K562 (cell line): Measurements from ENCODE around the gene SLC1A7. TPM values are rescaled to one million over a fixed set of nuclear protein-coding genes. Genes with fewer than 3 reads are reported as not detected.

Experiments used
- ATAC-seq: fragments of 200-7000 bp; cut with Tn5 transposase; 3 replicates; pipeline ENCODE4 v1.9.1; 2020; ENCODE audit warnings: moderate library complexity
- BruUV-seq: library from RNA; stranded (reverse); fragments of 400-500 nt; replicated peaks from 2 replicates; lab custom pipeline; 2021; lab: Mats Ljungman, UMichigan
- CTCF ChIA-PET: fragments of 300-600 bp; formaldehyde crosslinking; extraction: SDS; loops from one replicate; lab custom pipeline; 2021; ENCODE audit warnings: low intra/inter-chr PET ratio; lab: Yijun Ruan, JAX
- POLR2A ChIA-PET: fragments of 300-600, 350-650 bp; sonication (Branson Sonifier 250); formaldehyde crosslinking; extraction: SDS; loops from one replicate; lab custom pipeline; 2021; ENCODE audit warnings: antibody characterized with exemption, inconsistent platforms; lab: Yijun Ruan, JAX
- DNase-seq, 4 experiments: peaks; one replicate each; pipeline versions ENCODE4 v3.0.0 to v3.0.0-alpha.2; 2011 to 2018; ENCODE audit warnings: low spot score in 3 of 4, mixed read lengths in 3 of 4; ENCODE audit errors: extremely low read depth in 1 of 4
- FAIRE-seq: peaks from 2 replicates; lab custom pipeline; 2011; peaks lifted over from hg19 to GRCh38; lab: Jason Lieb, UNC
- H2AFZ ChIP-seq: 2 replicates; pipeline ENCODE4 v1.6.0; 2011; ENCODE audit warnings: low read depth, low read length, control low read depth, inconsistent platforms
- H3K27ac ChIP-seq: fragments of 200-600 bp; 3 replicates; pipeline ENCODE4 v1.8.0; 2011; ENCODE audit warnings: low read depth, mild to moderate bottlenecking, control low read depth, inconsistent platforms, low read length, moderate library complexity, mixed read lengths; ENCODE audit errors: extremely low read depth
- H3K27me3 ChIP-seq, 2 experiments: fragments of 300-600 bp in 1 of 2; 2 replicates in 1 of 2; 3 replicates in 1 of 2; pipeline versions ENCODE4 v1.6.0 to v1.8.0; 2011; ENCODE audit warnings: inconsistent platforms in 2 of 2, low read length in 2 of 2, mild to moderate bottlenecking in 1 of 2, mixed read lengths in 1 of 2, moderate library complexity in 1 of 2; ENCODE audit not compliant: control insufficient read depth in 2 of 2, insufficient read depth in 2 of 2
- H3K36me3 ChIP-seq: fragments of 300-600 bp; 3 replicates; pipeline ENCODE4 v1.8.0; 2011; ENCODE audit warnings: mild to moderate bottlenecking, low read length, inconsistent platforms; ENCODE audit not compliant: control insufficient read depth, insufficient read depth
- H3K4me1 ChIP-seq, 2 experiments: fragments of 200-600 bp in 1 of 2; replicated peaks in 1 of 2; 2 replicates in 1 of 2; 3 replicates in 1 of 2; pipeline versions ENCODE4 v1.5.1 to v1.8.0; 2011; ENCODE audit warnings: inconsistent platforms in 2 of 2, low read length in 2 of 2, mild to moderate bottlenecking in 1 of 2, mixed read lengths in 1 of 2, moderate library complexity in 1 of 2; ENCODE audit not compliant: control insufficient read depth in 2 of 2, insufficient read depth in 2 of 2
- H3K4me2 ChIP-seq: 2 replicates; pipeline ENCODE4 v1.6.1; 2011; ENCODE audit warnings: low read length, control low read depth, inconsistent platforms, mixed read lengths; ENCODE audit not compliant: insufficient read depth
- H3K4me3 ChIP-seq: fragments of 200-600 bp; sonication (generic), shearing (Covaris generic); 2 replicates; pipeline ENCODE4 v1.5.1; 2016; ENCODE audit warnings: control low read depth, inconsistent platforms
- H3K79me2 ChIP-seq: fragments of 200-600 bp; 3 replicates; pipeline ENCODE4 v1.8.0; 2011; ENCODE audit warnings: low read length, inconsistent platforms; ENCODE audit not compliant: control insufficient read depth, insufficient read depth
- H3K9ac ChIP-seq, 2 experiments: 2 replicates each; pipeline versions ENCODE4 v1.6.0 to v1.6.1; 2011; ENCODE audit warnings: low read depth in 2 of 2, low read length in 2 of 2, control low read depth in 1 of 2, inconsistent platforms in 1 of 2, mild to moderate bottlenecking in 1 of 2, mixed read lengths in 1 of 2; ENCODE audit not compliant: insufficient read depth in 1 of 2
- H3K9me1 ChIP-seq: one replicate; pipeline ENCODE4 v1.6.0; 2011; ENCODE audit warnings: inconsistent platforms, mild to moderate bottlenecking, low read length, moderate library complexity; ENCODE audit not compliant: control insufficient read depth, insufficient read depth
- H3K9me3 ChIP-seq: replicated peaks from 2 replicates; pipeline ENCODE4 v1.5.1; 2011; ENCODE audit warnings: low read depth, low read length, inconsistent platforms; ENCODE audit not compliant: control insufficient read depth, insufficient read depth
- H4K20me1 ChIP-seq: replicated peaks from 2 replicates; pipeline ENCODE4 v1.6.1; 2011; ENCODE audit warnings: low read length, inconsistent platforms, mixed read lengths; ENCODE audit not compliant: control insufficient read depth, insufficient read depth
- ARID1B ChIP-seq: fragments of 450-650 bp; IDR thresholded peaks from 2 replicates; pipeline ENCODE4 v1.6.1; 2016; ENCODE audit warnings: antibody characterized with exemption, mild to moderate bottlenecking, inconsistent platforms
- ATF7 ChIP-seq: fragments of 450-650 bp; IDR thresholded peaks from 2 replicates; pipeline ENCODE4 v1.7.1; 2014; ENCODE audit warnings: mild to moderate bottlenecking, moderate library complexity
- CBFA2T3 ChIP-seq: fragments of 450-650 bp; IDR thresholded peaks from 2 replicates; pipeline ENCODE4 v1.6.1; 2017
- FOXA3 ChIP-seq, 2 experiments: fragments of 450-650 bp in 1 of 2; sonication (generic) in 1 of 2; formaldehyde crosslinking; IDR thresholded peaks in 1 of 2; conservative IDR thresholded peaks in 1 of 2; 2 replicates each; pipeline versions ENCODE4 v1.4.0 to v1.8.0; 2020 to 2022; ENCODE audit warnings: mild to moderate bottlenecking in 2 of 2, missing genetic modification reagents in 1 of 2
- GABPB2 ChIP-seq: fragments of 250-450 bp; sonication (Bioruptor Pico); conservative IDR thresholded peaks from 2 replicates; pipeline ENCODE4 v1.5.1; 2021; ENCODE audit warnings: mild to moderate bottlenecking
- GATA2 ChIP-seq: sonication (generic); formaldehyde crosslinking; IDR thresholded peaks from 2 replicates; pipeline ENCODE4 v1.4.0; 2020; ENCODE audit warnings: mild to moderate bottlenecking, missing genetic modification reagents
- NR4A1 ChIP-seq, 2 experiments: fragments of 250-450 bp in 1 of 2; fragments of 450-650 bp in 1 of 2; sonication (Bioruptor Pico) in 1 of 2; IDR thresholded peaks; 2 replicates each; pipeline versions ENCODE4 v1.4.0 to v1.6.1; 2016 to 2020; ENCODE audit warnings: mild to moderate bottlenecking in 2 of 2, missing compliant biosample characterization in 1 of 2, missing genetic modification characterization in 1 of 2, moderate library complexity in 1 of 2
- NRF1 ChIP-seq, 2 experiments: fragments of 450-650 bp; IDR thresholded peaks in 1 of 2; conservative IDR thresholded peaks in 1 of 2; 2 replicates each; pipeline ENCODE4 v1.6.1; 2014; ENCODE audit warnings: mild to moderate bottlenecking in 2 of 2
- NUFIP1 ChIP-seq: fragments of 450-650 bp; IDR thresholded peaks from 2 replicates; pipeline ENCODE4 v1.6.1; 2018; ENCODE audit not compliant: partially characterized antibody
- POLR2G ChIP-seq: fragments of 200-400 bp; formaldehyde crosslinking; IDR thresholded peaks from 2 replicates; pipeline ENCODE4 v1.6.1; 2017; ENCODE audit warnings: low read depth, mild to moderate bottlenecking, antibody characterized with exemption, low read length, moderate library complexity
- SMAD2 ChIP-seq: fragments of 150-350 bp; IDR thresholded peaks from 2 replicates; pipeline ENCODE4 v1.6.1; 2014; ENCODE audit warnings: low read depth, mild to moderate bottlenecking, low read length
- TAL1 ChIP-seq: fragments of 450-650 bp; IDR thresholded peaks from 2 replicates; pipeline ENCODE4 v1.6.1; 2016; ENCODE audit warnings: mild to moderate bottlenecking
- TCF3 ChIP-seq: sonication (generic); formaldehyde crosslinking; IDR thresholded peaks from 2 replicates; pipeline ENCODE4 v1.4.0; 2020; ENCODE audit warnings: mild to moderate bottlenecking, missing genetic modification reagents
- TEAD4 ChIP-seq, 2 experiments: sonication (generic) in 1 of 2; formaldehyde crosslinking in 1 of 2; IDR thresholded peaks; 2 replicates each; pipeline versions ENCODE4 v1.6.1 to v1.8.0; 2012 to 2022; ENCODE audit warnings: borderline replicate concordance in 1 of 2, inconsistent platforms in 1 of 2, low read length in 1 of 2, mild to moderate bottlenecking in 1 of 2, missing genetic modification reagents in 1 of 2
- USF1 ChIP-seq: sonication (generic); formaldehyde crosslinking; IDR thresholded peaks from 2 replicates; pipeline ENCODE4 v1.9.0; 2022; ENCODE audit warnings: mild to moderate bottlenecking, missing genetic modification reagents
- ZBTB7A ChIP-seq: IDR thresholded peaks from 2 replicates; pipeline ENCODE4 v1.6.1; 2011; ENCODE audit warnings: low read depth, mild to moderate bottlenecking, low read length, moderate library complexity, borderline replicate concordance; ENCODE audit not compliant: control insufficient read depth
- WGBS: fragments of 100-300 bp; shearing (Covaris generic); methylation state at CpG from one replicate; pipeline ENCODE4 v1.1.6; 2016; ENCODE audit warnings: low coverage, mixed read lengths; ENCODE audit not compliant: insufficient coverage; ENCODE audit errors: missing lambda C conversion rate; 5-methylcytosine and 5-hydroxymethylcytosine counted together
- in situ Hi-C: fragments of 300-500 bp; cut with MboI; formaldehyde crosslinking; loops from 4 replicates; pipeline ENCODE4 v1.15.0; 2018; ENCODE audit warnings: inconsistent platforms, mixed read lengths
- intact Hi-C: fragments of 100-400 bp; cut with micrococcal nuclease; formaldehyde crosslinking; loops from 2 replicates; pipeline ENCODE4 v1.14.2; 2022
- polyA plus RNA-seq, 8 experiments: library from polyadenylated mRNA; depleted of rRNA in 4 of 8; stranded (reverse) in 5 of 8; unstranded in 3 of 8; fragments of >200 nt; fragmentation: Nextera tagmentation in 2 of 8; fragmentation: Illumina TruSeq in 1 of 8; extraction: Ambion mirVana in 2 of 8; extraction: Trizol in 1 of 8; gene quantifications; 2 replicates each; pipeline versions ENCODE4 v1.2.1 to v1.2.3, GENCODE V29; 2011 to 2014; ENCODE audit warnings: inconsistent platforms in 1 of 8, missing spikeins in 1 of 8
- total RNA-seq, 7 experiments: library from RNA; depleted of rRNA in 6 of 7; stranded (reverse); fragments of >200 nt in 6 of 7; fragmentation: Illumina TruSeq in 2 of 7; extraction: Trizol in 2 of 7; gene quantifications; 2 replicates each; pipeline versions ENCODE4 v1.2.1 to v1.2.3, GENCODE V29; 2011 to 2021; ENCODE audit warnings: low replicate concordance in 1 of 7
- TF ChIP-seq, protein P1 (sequence below): fragments of 200-400 bp; formaldehyde crosslinking; IDR thresholded peaks from 2 replicates; pipeline ENCODE4 v1.6.1; 2017; ENCODE audit warnings: mild to moderate bottlenecking, low read depth, low read length, moderate library complexity
- TF ChIP-seq, protein P2 (sequence below), 2 experiments: IDR thresholded peaks; 2 replicates each; pipeline ENCODE4 v1.6.1; 2011; ENCODE audit warnings: borderline replicate concordance in 1 of 2, control low read depth in 1 of 2, low read depth in 1 of 2, low read length in 1 of 2, mild to moderate bottlenecking in 1 of 2, mixed read lengths in 1 of 2, moderate library complexity in 1 of 2; ENCODE audit not compliant: insufficient read depth in 1 of 2, insufficient read length in 1 of 2, poor library complexity in 1 of 2, severe bottlenecking in 1 of 2; ENCODE audit errors: extremely low read depth in 1 of 2

SLC1A7 gene
- total and polyA plus RNA-seq, 9 of the 15 experiments (the other 6 are each of a cell fraction or from before 2014, with no cell fraction given): 0.07 TPM; not detected in 8

- Histone ChIP-seq H3K9ac (no peak overlapping the region), H3K27ac (no peak overlapping the region), H3K4me2 (no peak overlapping the region), H4K20me1 (peaks cover 7% of the 10 kb centered on the region; the same call in 1 of the 2 replicates), H3K4me1 (peaks cover 0 to 36% of the 10 kb centered on the region in 2 experiments; a peak in 3 of 5 replicates), H3K36me3 (no peaks in the 10 kb centered on the region), H3K9me3 (no peaks in the 10 kb centered on the region), H3K79me2 (no peaks in the 10 kb centered on the region), H3K9me1 (no peaks in the 10 kb centered on the region), H3K27me3 (peaks cover 0 to 47% of the 10 kb centered on the region in 2 experiments; a peak in 3 of 5 replicates), H3K4me3 (no peak overlapping the region), H2AFZ (no peak overlapping the region)
- CTCF ChIA-PET: no interaction called here
- ATAC-seq: peak; percentile 61
- POLR2A ChIA-PET: interaction anchor here (0.5 to 1.6 kb wide), 6 partner anchors 10 to 158 kb away, joined by 3 to 6 read pairs (median 3); partner anchors contain the start of gene MAGOH
- 7% methylated on average over 15 of the region's 15 CpGs for WGBS
- BruUV-seq: no TSS peak
- FAIRE-seq: peak; percentile 65
- intact Hi-C loops (no loop called here), in situ Hi-C loops (no loop called here)
- peak in 2 of 4 experiments; percentile 45 to 57 for DNase-seq
- no peak for TF ChIP-seq POLR2G
- TF ChIP-seq GABPB2 (CRISPR knock-in tag): no peak
- peak in 1 of 2 experiments; percentile 36; a peak in 1 of 4 replicates for TF ChIP-seq FOXA3 (CRISPR knock-in tag; conservative IDR thresholded peaks at IDR 0.05 in 1 of 2, IDR thresholded peaks at IDR 0.05 in 1 of 2)
- peak; percentile 81 to 85 for TF ChIP-seq NRF1 (conservative IDR thresholded peaks at IDR 0.05 in 1 of 2, IDR thresholded peaks at IDR 0.05 in 1 of 2)
- peak; percentile 15; the same call in 1 of the 2 replicates for TF ChIP-seq ARID1B
- TF ChIP-seq, protein P1, sequence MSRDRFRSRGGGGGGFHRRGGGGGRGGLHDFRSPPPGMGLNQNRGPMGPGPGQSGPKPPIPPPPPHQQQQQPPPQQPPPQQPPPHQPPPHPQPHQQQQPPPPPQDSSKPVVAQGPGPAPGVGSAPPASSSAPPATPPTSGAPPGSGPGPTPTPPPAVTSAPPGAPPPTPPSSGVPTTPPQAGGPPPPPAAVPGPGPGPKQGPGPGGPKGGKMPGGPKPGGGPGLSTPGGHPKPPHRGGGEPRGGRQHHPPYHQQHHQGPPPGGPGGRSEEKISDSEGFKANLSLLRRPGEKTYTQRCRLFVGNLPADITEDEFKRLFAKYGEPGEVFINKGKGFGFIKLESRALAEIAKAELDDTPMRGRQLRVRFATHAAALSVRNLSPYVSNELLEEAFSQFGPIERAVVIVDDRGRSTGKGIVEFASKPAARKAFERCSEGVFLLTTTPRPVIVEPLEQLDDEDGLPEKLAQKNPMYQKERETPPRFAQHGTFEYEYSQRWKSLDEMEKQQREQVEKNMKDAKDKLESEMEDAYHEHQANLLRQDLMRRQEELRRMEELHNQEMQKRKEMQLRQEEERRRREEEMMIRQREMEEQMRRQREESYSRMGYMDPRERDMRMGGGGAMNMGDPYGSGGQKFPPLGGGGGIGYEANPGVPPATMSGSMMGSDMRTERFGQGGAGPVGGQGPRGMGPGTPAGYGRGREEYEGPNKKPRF: no peak
- peak; percentile 44 for TF ChIP-seq TCF3 (CRISPR knock-in tag)
- 0 out of 2 replicates have a peak, but pooled peaks have one; percentile 15 for TF ChIP-seq TAL1
- TF ChIP-seq NUFIP1: no peak
- TF ChIP-seq, protein P2, sequence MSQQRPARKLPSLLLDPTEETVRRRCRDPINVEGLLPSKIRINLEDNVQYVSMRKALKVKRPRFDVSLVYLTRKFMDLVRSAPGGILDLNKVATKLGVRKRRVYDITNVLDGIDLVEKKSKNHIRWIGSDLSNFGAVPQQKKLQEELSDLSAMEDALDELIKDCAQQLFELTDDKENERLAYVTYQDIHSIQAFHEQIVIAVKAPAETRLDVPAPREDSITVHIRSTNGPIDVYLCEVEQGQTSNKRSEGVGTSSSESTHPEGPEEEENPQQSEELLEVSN (IDR thresholded peaks at IDR 0.05; ENCODE audit: borderline replicate concordance in 1 of 2, extremely low read depth in 1 of 2, insufficient read depth in 1 of 2, insufficient read length in 1 of 2, low read depth in 1 of 2, low read length in 1 of 2, poor library complexity in 1 of 2, severe bottlenecking in 1 of 2): peak in 1 of 2 experiments; percentile 19
- TF ChIP-seq GATA2 (CRISPR knock-in tag): no peak
- no peak for TF ChIP-seq TEAD4 (IDR thresholded peaks at IDR 0.05; ENCODE audit: low read length)
- TF ChIP-seq TEAD4 (CRISPR knock-in tag; IDR thresholded peaks at IDR 0.05; ENCODE audit: borderline replicate concordance): 0 out of 2 replicates have a peak, but pooled peaks have one; percentile 26
- no peak for TF ChIP-seq SMAD2
- 0 out of 2 replicates have a peak, but pooled peaks have one; percentile 20 for TF ChIP-seq USF1 (CRISPR knock-in tag)
- TF ChIP-seq NR4A1 (CRISPR knock-in tag; IDR thresholded peaks at IDR 0.05): no peak
- no peak for TF ChIP-seq NR4A1 (tag; IDR thresholded peaks at IDR 0.05)
- TF ChIP-seq CBFA2T3: peak; percentile 18; the same call in 1 of the 2 replicates
- no peak for TF ChIP-seq ATF7
- TF ChIP-seq ZBTB7A: 0 out of 2 replicates have a peak, but pooled peaks have one; percentile 15
Measured at GRCh38 chr1:53080769-53081168, 61.7 kb downstream of the SLC1A7 start.
